Osteoblast (primary cell): Measurements from ENCODE around the gene CHD6. TPM values are rescaled to one million over a fixed set of nuclear protein-coding genes. Genes with fewer than 3 reads are reported as not detected.
A peak's percentile ranks its signal among the peaks of the same experiment; 100 is the strongest.

ENCODE experiments used
- DNase-seq: peaks from one replicate; pipeline ENCODE4 v3.0.0; 2011; ENCODE audit warnings: low spot score, mixed read lengths; ENCODE audit not compliant: insufficient read length; ENCODE audit errors: missing footprints
- H2AFZ ChIP-seq: 2 replicates; pipeline ENCODE4 v1.6.0; 2011; ENCODE audit warnings: mild to moderate bottlenecking, low read length
- H3K27ac ChIP-seq: 2 replicates; pipeline ENCODE4 v1.5.1; 2011; ENCODE audit warnings: mild to moderate bottlenecking, low read depth, low read length, moderate library complexity
- H3K27me3 ChIP-seq: 2 replicates; pipeline ENCODE4 v1.6.0; 2012; ENCODE audit warnings: mild to moderate bottlenecking, control low read depth, inconsistent platforms, low read length, moderate library complexity; ENCODE audit not compliant: insufficient read depth
- H3K36me3 ChIP-seq: 2 replicates; pipeline ENCODE4 v1.5.1; 2011; ENCODE audit warnings: mild to moderate bottlenecking, low read length, control low read depth, moderate library complexity; ENCODE audit not compliant: insufficient read depth
- H3K4me1 ChIP-seq: 2 replicates; pipeline ENCODE4 v1.5.1; 2011; ENCODE audit warnings: mild to moderate bottlenecking, low read length, control low read depth, moderate library complexity; ENCODE audit not compliant: insufficient read depth
- H3K4me2 ChIP-seq: 2 replicates; pipeline ENCODE4 v1.6.0; 2011; ENCODE audit warnings: mild to moderate bottlenecking, low read length; ENCODE audit not compliant: insufficient read depth
- H3K4me3 ChIP-seq: fragments of 200-600 bp; sonication (generic); 3 replicates; pipeline ENCODE4 v1.5.1; 2012; ENCODE audit warnings: mild to moderate bottlenecking, low read length, inconsistent platforms; ENCODE audit not compliant: insufficient read depth
- H3K79me2 ChIP-seq: 2 replicates; pipeline ENCODE4 v1.6.0; 2012; ENCODE audit warnings: mild to moderate bottlenecking, low read length, control low read depth, inconsistent platforms; ENCODE audit not compliant: insufficient read depth
- H3K9me3 ChIP-seq: 2 replicates; pipeline ENCODE4 v1.5.1; 2011; ENCODE audit warnings: low read depth, low read length, control low read depth
- H4K20me1 ChIP-seq: 2 replicates; pipeline ENCODE4 v1.6.0; 2012; ENCODE audit warnings: mild to moderate bottlenecking, low read length, control low read depth; ENCODE audit not compliant: insufficient read depth
- total RNA-seq: library from RNA; depleted of rRNA; stranded (reverse); fragments of >200 nt; gene quantifications from 2 replicates; pipeline ENCODE4 v1.2.3, GENCODE V29; 2012
- TF ChIP-seq, protein P1 (sequence below): IDR thresholded peaks from 2 replicates; pipeline ENCODE4 v1.5.1; 2011; ENCODE audit warnings: mild to moderate bottlenecking, low read depth, low read length, moderate library complexity; ENCODE audit errors: extremely low read depth

The CHD6 gene
- total RNA-seq, 1 donor: 32.2 TPM

DNA sequence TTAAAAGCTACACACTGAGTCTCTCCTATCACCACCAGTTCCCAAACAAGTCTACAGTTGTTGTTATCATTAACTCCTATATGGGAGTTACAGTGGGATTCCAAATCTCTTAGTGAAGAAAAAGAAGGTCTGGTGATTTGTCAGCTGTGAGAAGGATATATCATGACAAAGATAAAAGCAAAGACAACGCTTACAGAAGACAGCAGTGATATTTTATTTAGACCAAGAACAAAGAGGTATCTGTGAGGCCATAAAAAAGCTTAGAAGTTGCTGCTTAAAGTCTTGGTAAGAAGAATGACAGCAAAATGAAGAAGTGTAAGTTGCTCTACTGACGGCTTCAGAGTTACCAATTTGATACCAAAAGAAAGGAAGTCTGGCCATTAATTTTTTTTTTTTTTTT is 47.2 kb downstream of the CHD6 start:
- Histone ChIP-seq H3K4me2 (no peak overlapping the region), H4K20me1 (peaks cover 89% of the 10 kb centered on the region), H3K4me3 (no peak overlapping the region), H3K4me1 (no peaks in the 10 kb centered on the region), H3K79me2 (peaks cover 86% of the 10 kb centered on the region), H3K9me3 (no peaks in the 10 kb centered on the region), H3K36me3 (no peaks in the 10 kb centered on the region), H3K27ac (no peak overlapping the region), H2AFZ (no peak overlapping the region), H3K27me3 (no peaks in the 10 kb centered on the region)
- TF ChIP-seq, protein P1, sequence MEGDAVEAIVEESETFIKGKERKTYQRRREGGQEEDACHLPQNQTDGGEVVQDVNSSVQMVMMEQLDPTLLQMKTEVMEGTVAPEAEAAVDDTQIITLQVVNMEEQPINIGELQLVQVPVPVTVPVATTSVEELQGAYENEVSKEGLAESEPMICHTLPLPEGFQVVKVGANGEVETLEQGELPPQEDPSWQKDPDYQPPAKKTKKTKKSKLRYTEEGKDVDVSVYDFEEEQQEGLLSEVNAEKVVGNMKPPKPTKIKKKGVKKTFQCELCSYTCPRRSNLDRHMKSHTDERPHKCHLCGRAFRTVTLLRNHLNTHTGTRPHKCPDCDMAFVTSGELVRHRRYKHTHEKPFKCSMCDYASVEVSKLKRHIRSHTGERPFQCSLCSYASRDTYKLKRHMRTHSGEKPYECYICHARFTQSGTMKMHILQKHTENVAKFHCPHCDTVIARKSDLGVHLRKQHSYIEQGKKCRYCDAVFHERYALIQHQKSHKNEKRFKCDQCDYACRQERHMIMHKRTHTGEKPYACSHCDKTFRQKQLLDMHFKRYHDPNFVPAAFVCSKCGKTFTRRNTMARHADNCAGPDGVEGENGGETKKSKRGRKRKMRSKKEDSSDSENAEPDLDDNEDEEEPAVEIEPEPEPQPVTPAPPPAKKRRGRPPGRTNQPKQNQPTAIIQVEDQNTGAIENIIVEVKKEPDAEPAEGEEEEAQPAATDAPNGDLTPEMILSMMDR: no peak
- no peak for DNase-seq

DNA sequence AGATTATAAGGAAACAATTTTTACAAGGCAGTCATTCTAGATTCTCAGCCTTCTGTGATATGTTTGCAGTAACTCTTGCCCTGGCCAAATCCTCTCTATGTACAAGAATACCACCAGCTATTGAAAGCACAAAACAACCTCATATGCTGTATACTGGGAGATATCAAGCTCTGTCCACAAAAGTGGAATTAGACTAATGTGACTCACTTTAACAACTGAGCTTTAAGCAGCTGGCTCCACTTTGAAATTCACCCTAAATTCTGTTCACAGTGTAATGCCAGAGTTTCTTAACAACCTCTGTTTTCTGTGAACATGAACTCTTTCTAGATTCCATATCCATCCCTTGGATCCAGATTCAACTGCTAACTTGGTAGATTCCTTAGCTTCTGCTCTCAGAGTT is 47.6 kb downstream of the CHD6 start:
- TF ChIP-seq, protein P1: no peak
- Histone ChIP-seq H3K4me1 (no peaks in the 10 kb centered on the region), H2AFZ (no peak overlapping the region), H3K36me3 (no peaks in the 10 kb centered on the region), H3K4me3 (no peak overlapping the region), H3K79me2 (peaks cover 86% of the 10 kb centered on the region), H3K27me3 (no peaks in the 10 kb centered on the region), H3K4me2 (no peak overlapping the region), H3K9me3 (no peaks in the 10 kb centered on the region), H4K20me1 (peaks cover 89% of the 10 kb centered on the region), H3K27ac (no peak overlapping the region)
- DNase-seq: peak; percentile 42

DNA sequence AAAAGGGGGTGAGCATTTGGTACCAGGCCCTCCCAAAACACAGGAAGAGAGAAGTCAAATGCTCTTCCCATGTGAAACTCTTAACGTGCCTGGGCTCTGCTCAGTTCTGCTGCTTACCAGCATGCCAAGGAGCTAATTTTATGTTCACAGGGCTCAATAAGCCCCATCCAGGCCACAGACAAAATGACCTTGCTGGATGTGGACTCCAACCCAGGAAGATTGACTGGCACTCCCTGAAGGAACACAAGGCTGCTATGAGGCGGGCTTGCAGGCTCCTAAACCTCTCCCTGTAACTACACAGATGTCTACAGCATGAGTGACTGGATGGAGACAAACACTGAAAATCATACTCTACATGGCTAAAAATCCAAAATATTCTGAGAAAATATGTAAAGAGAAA is 50.6 kb downstream of the CHD6 start:
- TF ChIP-seq, protein P1: no peak
- Histone ChIP-seq H3K36me3 (no peaks in the 10 kb centered on the region), H3K79me2 (peaks cover 77% of the 10 kb centered on the region), H2AFZ (no peak overlapping the region), H3K9me3 (no peaks in the 10 kb centered on the region), H3K4me3 (no peak overlapping the region), H3K4me1 (no peaks in the 10 kb centered on the region), H3K27ac (no peak overlapping the region), H3K27me3 (no peaks in the 10 kb centered on the region), H3K4me2 (no peak overlapping the region), H4K20me1 (peaks cover 78% of the 10 kb centered on the region)
- DNase-seq: no peak

DNA sequence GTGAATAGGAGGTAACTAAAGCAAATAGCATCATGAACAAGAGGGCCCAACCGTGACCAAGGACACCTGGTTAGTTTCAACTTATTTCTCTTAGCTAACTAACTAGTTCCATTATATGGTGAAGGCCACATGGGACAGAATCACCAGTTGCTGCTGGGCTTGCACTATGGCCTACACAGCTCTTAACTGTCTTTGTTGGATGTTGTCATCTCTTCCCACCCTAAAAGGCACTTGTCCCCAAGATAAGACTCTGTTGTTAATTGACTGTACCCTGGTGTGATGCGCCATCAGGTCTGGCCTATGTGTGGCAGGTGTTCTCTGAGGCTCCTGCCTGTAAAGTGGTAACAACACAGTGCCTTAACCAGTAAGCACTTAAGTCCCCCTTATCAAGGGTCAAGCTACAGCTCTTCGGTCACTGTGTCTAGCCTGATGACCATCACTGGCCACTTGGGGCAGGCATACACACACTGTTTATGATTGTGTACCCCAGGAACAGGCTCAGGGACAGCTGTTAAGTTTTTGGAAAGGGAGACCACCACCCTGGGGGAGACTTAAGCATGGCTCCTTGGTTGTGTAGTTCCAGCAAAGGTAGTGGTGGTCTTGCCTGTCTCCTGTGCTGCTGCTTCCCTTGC is 51.2 kb downstream of the CHD6 start:
- no peak overlapping the region for H3K27ac ChIP-seq
- H3K36me3 ChIP-seq: no peaks in the 10 kb centered on the region
- peaks cover 75% of the 10 kb centered on the region for H4K20me1 ChIP-seq

More for the DNA sequence above, 51.2 kb downstream of the CHD6 start:
- Histone ChIP-seq H2AFZ (no peak overlapping the region), H3K4me3 (no peak overlapping the region), H3K9me3 (no peaks in the 10 kb centered on the region), H3K79me2 (peaks cover 71% of the 10 kb centered on the region), H3K27me3 (no peaks in the 10 kb centered on the region), H3K4me2 (no peak overlapping the region), H3K4me1 (no peaks in the 10 kb centered on the region)
- DNase-seq: no peak
- TF ChIP-seq, protein P1: no peak
